CD4-positive, alpha-beta T cell treated with Interleukin-15 for 4 hours (primary cell): ENCODE measurements around the gene SH2D3C.
"Not testable (repeated sequence)": the region's sequence is repeated elsewhere in the genome, so short reads cannot be mapped to it uniquely, and the experiment has no call there.

Experiments
- DNase-seq: peaks from one replicate; pipeline ENCODE4 v3.0.0-alpha.2; 2020; ENCODE audit warnings: low spot score

The SH2D3C gene

DNA sequence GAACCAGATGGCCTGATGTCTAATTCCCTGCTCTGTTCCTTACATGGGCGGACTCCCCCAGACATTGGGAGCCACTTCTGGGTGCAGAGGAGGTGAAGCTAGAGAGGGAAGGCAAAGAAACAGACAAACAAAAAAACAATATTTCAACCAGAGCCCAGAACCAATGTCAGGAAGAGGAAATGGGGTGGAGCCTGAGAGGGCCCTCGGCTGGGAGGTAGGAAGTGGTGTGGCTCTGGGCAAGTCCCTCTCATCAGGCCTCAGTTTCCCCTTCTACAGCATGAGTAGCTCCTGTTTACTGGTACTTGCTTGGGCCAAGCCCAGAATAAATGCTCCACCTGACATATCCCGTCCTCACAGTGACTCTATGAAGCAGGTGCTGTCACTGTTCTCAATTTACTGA is 11.1 kb downstream of the SH2D3C start:
- DNase-seq = no peak

DNA sequence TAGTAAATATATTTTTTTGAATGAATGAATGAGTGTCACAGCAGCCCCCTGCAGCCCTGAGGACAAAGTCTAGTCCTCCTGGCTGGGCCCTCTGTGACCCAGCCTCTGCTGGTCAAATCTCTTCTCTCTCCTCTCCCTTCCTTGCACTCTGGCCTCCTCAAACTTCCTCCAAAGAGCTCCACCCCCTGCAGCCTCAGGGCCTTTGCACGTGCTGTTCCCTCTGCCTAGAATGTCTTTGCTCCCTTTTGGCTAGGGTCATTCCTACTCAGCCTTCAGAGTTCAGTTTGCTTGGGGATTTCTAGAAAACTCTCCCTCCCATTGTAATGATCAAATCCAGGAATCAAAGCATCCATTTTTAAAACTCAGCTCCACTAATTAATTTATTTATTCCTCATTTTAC is 13.0 kb downstream of the SH2D3C start:
- no peak for DNase-seq

DNA sequence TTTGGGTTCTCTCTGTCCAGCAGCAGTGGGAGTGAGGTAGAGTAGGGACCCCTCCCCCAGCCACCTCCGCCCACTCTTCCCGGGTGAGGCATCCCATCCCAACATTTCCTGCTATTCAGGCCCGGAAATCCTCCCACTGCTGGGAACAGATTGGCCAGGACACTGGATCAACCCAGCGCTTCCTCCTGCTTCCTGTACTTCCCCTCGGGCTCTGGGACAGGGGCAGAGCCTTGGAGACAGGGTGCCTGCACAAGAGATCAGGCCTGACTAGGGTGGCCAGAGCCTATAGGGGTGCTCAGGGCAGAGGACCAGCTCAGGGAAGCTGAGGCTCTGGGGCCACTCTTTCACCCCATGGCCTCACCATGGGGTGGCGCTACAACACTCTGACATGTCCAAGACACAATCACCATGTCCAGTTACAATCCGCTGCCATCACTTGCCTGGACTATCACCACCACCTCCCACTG is 14.5 kb downstream of the SH2D3C start:
- no peak for DNase-seq

DNA sequence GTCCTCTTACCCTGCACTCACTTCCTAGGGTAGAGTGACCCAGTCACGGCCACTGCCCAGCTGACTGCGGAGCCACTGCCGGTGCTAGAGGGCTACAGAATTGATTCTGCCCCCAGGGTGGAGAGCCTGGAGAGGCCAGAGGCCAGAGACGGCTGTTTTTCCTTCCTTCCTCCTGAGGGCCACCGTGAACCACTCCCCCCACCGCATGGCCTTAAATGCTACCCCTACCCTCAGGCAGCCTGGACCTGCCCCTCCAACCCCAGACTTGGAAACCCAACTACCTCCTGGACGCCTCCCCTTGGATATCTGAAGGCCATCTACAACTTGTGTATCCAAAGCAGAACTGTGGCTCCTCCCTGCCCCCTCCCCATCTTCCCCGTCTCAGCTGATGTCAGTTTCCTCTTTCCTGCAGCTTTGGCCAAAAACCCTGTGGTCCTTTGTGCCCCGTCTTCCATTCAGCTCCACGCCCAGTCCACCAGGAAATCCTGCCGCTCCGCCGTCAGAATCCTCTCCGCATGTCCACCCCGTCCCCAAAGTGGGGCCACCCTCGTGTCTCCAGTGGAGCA is 16.3 kb downstream of the SH2D3C start:
- DNase-seq = no peak

DNA sequence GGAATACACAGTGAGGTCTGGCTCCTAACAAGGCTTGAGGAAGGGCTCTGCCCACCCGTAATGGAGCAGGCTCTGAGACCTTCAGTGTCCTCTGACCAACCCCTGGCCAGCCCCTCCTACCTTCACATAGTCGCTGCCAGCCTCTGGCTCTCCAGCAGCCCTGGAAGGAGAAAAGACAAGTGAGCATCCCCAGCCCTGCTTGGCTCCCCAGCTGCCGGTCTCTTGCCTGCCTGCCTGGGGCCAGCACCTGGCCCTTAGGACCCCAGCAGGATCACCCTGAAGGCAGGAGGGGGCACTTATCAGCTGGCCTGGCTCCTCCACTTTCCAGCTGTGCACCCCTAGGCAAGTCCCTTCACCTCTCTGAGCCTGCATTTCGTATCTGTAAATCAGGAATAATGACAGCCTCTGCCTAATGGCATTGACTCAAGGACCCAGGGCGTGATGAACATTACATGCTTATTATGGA is 16.9 kb downstream of the SH2D3C start:
- no peak for DNase-seq

DNA sequence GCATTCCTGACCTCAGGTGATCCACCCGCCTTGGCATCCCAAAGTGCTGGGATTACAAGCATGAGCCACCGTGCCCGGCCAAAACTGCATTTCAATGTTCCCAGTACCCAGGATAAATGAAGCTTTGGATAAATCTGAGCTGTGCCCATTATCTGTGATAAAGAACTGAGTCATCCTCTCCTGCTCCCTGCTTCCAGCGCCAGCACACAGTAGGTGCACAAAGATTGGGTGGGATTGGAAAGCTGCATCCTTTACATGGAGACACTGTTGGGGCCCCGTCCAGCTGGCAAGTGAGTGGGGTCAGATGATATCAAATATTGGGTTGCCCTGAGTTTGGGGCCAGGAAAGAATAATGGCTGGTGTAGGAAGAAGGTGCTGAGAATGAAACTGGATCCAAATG is 17.4 kb downstream of the SH2D3C start:
- no peak for DNase-seq

DNA sequence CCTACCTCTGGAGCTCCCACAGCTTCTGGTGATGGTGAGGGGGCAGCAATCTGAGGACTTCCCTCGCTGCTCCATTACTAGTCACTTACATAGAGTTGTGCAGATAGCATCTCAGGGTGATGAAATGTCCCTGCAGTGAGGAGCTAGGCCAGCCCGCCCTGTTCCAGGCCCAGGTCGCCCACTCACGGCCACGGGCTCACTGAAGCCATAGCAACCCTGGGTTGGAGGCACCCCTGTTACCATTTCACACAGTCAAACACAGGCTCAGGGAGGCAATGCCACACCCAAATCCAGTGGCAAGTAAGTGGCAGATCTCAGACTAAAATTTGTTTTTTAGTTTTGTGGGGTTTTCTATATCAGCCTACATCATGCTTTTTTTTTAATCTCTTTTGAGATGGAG is 19.6 kb downstream of the SH2D3C start:
- no peak for DNase-seq

DNA sequence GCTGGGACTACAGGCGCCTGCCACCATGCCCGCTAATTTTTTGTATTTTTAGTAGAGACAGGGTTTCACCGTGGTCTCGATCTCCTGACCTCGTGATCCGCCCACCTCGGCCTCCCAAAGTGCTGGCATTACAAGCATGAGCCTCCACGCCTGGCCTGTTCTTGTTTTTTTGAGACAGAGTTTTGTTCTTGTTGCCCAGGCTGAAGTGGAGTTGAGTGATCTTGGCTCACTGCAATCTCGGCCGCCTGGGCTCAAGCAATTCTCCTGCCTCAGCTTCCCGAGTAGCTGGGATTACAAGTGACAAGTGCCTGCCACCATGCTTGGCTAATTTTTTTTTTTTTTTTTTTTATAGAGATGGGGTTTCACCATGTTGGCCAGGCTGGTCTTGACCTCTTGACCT is 21.7 kb downstream of the SH2D3C start:
- DNase-seq = not testable (repeated sequence)

DNA sequence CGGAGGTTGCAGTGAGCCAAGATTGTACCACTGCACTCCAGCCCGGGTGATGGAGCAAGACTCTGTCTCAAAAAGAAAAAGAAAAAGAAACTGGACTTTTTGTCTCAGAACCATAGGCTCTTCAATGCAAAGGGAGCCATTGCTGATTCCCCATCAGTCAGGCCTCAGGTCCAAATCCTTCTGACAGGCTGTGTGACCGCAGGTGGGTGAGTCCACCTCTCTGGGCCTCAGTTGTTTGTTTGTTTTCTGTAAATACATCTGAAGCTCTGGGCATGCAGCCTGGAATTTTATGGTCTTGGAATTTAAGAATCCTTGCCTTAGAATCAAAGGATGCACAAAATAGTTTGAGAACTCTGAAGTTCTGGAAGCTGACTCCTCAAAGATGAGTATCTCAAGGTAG is 22.2 kb downstream of the SH2D3C start:
- no peak for DNase-seq

DNA sequence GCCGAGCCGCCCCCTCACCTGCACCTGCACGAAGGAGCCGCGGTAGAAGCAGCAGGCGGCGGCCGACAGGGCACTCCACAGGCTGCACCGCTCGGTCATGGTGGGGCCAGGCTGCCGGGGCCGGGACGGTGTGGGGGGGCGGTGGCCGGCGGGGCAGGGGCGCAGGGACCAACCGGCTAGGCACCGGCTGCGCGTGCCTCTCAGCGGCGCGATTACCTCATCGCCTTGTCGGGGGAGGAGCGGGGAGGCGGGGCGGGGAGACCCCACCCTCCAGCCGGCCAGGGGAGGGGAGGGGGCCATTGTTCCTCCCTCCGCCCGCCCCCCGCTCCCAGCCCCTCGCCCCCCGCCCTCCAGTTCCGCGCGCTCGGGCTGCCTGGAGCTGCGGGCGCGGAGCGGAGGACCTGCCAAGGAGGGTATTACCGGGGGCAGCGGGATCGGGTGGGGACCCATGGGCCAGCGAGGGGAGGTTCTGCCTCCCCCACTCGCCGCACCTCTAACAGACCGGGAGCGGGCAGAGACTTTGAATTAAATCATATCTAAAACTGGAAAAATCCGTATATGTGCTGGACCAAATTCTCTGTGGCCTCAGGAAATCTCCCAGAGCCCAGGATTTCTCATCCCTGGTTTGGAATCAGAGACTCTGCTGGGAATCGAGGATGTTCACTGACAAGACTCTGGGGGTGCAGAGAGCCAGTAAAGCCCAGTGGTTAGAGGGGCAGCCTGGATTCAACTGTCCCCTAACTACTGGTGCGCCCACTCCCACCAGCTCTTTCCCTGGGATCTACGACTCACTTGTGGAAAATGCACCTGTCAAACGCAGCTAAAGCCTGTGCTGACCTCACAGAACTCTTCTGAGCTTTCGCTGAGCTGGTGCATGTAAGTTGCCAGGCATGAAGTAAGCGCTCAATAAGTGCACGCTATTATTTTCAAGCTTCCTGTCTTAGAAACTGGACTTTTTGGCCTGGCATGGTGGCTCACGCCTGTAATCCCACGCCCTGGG is 23.1 kb downstream of the SH2D3C start:
- no peak for DNase-seq

DNA sequence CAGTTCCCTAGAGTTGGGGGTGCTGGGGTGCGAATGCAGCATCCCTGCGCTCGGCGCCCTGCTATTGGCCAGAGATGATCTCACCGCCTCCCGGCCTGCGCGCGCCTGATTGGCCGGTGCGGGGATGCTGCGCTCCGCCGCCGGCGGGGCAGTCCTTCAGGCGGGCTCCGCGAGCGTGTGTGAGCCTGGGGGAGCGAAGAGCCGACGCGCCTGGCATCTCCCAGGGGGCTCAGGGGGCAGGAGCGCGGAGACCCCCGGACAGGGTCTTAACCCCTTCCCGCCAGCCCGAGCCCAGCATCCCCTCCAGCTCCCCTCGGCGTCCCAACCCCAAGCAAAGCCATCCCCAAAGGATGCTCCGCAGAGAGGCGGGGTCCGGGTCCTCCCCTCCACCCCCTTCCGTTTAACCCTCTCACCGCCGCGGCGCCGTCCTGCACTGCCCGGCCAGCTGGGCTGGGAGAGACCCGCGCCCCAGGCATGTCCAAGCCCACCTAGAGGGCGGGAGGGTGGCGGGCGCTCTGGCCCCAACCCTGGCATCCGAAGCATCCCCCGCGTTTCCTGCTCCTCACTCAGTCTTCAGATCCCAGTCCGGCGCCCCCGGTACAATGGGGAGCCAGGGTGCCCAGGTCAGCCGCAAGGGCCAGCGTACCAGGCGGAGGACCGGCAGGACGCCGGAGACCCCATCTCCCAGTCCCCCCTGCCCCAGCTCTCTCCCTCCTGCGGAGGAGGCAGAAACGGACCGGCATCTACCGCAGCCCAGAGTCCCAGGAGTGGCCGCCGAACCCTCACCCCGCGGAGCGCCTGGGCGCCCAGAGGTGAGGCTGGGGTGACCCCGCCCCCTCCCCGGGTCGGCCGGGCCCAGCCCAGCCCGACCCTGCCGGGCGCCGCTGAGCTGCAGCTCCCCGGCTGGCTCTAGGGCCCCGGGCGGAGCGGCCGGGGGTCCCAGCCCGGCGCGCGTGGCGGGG is 24.1 kb downstream of the SH2D3C start:
- no peak for DNase-seq

DNA sequence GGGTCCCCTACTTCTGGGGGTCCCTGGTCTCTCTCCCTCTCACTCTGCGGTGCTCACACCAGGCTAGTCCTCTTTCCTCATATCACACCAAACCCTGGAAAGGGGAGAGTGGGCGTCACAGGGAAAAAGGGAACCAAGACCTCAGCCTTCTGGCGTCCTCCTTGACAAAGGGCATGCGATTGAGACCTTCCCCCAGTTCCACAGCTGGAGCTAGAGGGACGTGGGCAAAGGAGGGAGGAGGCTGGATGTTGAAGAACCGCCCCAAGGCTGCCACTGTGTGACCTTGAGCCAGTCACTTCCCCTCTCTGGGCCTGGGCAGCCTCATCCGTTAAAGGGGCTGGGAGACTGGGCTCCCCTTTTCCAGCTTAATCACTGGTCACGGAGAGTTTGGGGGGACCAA is 24.8 kb downstream of the SH2D3C start:
- DNase-seq = no peak

DNA sequence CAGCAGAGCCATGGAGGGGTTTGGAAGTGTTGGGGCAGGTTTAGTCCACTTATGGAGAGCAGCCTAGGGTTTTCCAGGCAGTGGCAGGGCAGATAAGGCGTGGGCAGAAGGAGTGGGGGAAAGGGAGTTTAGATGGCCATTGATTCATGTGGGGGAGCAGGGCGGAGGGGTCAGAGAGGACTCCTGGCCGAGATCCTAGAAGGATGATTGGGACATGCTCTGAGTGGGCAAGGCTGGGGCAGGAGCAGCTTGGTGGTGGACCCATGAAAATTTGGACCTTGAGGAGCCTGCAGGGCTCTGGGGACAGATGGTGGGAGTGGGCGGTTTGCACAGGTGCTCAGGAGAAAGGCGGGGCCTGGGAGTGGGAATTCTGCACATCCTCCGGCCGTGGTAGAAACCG is 25.3 kb downstream of the SH2D3C start:
- DNase-seq = no peak

DNA sequence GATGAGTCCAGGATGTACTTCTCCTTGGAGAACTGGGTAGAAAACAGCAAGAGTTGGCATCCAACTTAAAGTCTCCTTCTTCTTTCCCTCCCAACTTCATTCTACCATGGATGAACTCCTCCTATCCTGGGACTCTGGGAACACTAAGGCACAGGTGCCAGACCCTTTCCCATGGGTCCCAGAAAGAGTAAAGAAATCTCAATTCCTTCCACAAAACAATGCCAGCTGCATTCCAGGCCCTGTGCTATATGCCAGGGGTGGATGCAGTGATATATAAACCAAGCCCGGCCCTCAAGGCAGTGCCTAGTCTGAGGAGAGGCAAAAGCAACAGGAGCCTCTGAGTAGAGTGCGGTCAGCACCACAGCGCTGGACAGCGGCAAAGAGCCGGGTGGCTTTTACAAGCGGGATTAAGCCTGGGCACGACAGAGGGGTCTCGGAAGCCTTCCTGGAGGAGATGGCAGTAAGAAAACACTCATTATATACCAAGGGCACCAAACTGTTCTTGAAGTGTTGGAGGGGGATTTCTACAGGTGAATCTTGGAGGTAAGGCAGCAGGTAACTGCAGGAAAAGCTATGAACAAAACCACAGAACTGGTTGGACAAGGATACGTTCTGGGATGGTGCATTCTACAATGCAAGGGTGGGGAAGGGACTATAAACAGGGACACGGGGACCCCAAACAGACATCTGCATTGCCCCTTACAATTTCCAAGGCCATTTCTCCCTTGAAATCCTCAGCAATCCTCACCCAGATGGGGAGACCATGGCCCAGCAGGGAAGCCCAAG is 27.0 kb downstream of the SH2D3C start:
- DNase-seq = no peak

DNA sequence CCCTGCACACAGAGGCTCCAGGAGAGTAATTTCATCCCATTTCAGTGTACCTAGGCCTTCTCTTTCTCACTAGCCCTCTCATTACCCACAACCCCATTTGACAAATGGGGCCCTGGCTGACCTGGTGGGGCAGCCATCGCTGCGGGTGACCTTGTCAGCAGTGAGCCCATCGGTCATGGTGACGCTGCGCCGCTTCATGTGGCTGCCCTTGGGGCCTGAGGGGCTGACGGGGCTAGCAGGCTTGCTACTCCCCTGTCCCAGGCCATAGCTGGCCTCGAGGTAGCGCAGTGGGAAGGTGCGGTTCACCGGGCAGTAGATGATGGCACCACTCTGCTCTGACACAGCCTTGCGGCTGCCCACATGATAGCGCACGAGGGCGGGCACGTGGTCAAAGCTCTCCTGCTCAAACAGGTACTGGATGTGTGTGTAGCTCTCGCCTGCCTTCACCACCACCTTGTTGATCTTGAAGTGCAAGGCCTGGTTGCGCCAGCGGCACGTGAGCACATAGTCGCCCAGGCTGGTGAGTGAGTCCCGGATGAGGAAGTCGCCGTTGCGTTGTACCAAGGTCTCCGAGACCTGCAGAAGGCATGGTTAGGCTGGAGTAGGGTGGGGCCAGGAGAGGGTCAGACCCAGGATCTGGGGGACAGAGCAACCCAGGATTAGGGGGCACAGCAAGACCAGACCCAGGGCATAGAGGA is 29.2 kb downstream of the SH2D3C start:
- DNase-seq = no peak

DNA sequence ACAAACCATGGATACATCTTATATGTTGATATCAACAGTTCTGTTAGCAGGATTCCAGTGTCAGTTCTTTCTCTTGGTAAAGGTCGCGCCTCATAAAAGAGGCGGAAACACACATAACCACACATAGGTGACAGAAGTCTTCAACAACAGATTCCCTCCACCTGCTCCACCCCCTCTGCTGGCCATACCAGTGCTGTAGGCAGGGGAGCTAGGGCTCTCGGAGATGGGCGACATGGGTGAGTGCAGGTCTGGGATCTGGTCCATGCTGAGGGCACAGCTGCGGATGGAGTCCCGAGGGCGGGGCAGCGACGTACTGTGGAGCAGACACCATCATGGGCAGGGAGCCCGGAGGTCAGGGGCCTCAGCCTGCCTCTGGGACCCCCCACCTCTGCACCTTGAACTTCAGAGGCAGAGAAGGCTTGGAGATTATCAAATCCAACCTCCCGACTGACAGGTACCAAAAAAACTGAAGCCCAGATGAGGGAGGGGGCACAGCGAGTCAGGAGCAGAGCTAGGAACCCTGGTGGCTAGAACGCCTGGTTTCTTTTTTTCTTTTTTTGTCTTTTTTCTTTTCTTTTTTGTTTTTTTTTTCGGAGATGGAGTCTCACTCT is 31.4 kb downstream of the SH2D3C start:
- DNase-seq = peak; percentile 30

DNA sequence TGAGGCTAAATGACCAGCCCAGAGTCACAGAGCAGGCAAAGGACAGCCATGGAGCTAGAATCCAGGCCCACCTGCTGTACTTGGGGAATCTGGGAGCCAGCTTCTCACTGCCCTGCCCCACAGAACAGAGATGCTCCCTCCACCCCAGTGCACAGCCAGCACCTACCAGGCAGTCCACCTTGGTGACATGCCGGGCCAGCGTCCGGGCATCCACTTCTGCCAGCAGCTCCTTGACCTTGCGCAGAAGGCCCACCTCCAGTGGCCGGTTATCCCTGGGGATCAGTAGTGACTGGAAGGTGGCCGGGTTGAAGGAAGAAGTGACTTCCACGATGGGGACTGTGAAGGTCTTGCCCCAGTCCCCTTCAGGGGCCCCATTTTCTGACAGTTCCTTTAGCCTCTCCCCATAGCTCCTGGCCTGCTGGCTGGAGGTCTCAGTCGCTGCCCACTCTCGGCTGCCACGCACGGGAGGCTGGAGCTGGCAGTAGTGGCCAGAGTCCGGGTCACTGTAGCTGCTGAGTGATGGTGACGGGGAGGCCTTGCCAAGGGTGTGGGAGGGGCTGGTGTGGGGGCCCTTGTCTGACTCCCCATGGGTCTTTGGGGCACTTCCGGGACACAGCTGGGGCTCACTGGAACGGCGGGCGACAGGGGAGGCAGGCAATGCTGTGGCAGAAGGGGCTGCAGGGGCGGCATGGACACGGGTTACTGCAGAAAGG is 33.9 kb downstream of the SH2D3C start:
- no peak for DNase-seq

DNA sequence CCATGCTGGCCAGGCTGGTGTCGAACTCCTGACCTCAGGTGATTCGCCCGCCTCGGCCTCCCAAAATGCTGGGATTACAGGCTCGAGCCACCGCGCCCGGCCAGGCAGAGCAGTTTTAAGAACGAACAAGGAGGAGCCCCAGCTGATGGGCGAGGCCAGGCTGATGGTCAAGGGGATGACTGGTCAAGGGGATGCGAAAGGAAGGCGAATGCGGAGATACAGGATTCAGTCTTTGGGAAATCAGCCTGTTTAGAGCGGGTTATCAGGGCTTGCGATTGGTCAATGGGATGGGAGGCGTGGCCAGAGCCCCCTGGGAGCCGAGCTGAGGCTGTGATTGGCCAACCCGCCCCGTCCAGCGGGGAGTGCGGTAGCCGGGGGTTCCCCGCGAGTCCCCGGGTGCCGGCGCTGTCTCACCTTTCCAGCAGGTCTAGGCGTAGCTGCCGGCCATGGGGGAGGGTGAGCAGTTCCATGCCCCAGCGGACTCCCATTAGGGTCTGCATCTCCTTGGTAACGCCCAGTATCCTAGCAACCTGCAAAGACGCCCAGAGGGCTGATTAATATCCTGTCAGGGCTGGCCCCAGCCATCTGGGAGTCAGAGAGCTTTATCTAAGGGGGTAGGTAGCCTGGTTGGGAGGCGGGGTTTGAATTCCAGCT is 35.9 kb downstream of the SH2D3C start:
- no peak for DNase-seq

DNA sequence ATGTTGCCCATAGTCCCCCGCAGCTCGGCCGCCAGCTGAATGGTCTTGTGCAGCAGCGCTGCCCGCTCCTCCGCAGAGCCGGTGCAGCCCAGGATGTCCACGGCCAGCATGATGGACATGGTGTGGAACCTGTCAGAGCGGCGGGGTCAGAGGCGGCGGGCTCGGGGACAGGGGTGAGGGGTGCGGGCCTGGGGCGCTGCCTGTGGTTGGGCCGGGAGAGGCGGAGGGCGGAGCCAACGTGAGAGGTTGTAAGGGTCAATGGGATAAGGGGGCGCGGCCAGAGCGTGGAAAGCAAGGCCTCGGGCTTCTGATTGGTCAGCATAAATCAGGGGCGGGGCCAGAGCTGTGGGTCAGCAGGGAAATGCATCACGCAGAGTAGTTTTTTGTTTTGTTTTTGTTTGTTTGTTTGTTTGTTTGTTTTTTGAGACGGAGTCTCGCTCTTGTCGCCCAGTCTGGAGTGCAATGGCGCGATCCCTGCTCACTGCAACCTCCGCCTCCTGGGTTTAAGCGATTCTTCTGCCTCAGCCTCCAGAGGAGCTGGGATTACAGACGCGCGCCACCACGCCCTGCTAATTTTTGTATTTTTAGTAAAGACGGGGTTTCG is 36.5 kb downstream of the SH2D3C start:
- no peak for DNase-seq
